ENCODE data around the gene AKAP7.

Gene AKAP7

DNA sequence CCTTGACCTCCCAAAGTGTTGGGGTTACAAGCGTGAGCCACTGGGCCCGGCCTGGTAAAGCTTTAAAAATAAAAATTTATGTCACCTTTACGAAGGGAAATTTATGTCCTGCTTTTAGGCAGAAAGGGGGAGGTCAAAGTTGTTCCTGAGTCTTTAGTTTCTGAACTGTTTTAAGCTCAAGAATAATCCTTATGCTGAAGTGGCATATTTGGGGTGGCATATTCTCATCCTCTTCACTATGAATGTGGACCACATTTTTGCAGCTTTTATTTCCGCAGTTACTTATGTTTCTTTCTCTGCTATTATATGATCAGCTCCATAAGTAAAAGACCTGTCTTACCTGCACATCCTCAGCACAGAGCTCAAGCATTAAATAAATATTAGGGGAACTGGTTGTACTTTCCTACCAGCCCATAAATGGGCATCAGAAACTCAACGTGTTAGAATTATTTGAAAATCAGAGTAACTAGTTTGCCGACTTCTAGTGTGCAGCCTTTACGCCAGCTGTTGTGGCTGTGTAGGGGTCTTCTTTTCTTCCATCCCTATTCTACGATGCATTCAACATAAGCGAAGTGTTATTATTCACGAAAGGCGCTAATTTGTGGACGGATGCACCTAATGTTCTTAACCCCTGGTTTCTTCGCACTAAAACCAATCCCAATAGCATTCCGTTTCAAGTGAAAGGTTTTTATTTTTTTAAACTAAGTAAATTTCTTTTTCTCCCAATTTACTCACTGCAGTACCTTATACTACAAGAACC is 867 bp upstream of the AKAP7 start:
- no peak for DNase-seq (ENCODE audit: low read depth)

DNA sequence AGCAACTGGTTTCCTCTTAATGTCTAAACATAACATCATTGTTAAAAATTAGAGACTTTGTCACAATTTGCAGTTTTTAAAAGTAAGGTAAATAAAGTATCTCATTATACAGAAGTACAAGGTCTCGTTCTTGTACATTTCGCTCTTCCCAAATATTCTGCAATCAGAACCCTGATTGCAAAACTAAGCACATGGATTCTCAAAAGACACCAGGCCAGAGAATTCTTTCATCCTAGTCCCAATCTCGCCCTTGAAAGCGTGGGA is 355 bp upstream of the AKAP7 start:
- DNase-seq (ENCODE audit: low read depth): peak; percentile 71

DNA sequence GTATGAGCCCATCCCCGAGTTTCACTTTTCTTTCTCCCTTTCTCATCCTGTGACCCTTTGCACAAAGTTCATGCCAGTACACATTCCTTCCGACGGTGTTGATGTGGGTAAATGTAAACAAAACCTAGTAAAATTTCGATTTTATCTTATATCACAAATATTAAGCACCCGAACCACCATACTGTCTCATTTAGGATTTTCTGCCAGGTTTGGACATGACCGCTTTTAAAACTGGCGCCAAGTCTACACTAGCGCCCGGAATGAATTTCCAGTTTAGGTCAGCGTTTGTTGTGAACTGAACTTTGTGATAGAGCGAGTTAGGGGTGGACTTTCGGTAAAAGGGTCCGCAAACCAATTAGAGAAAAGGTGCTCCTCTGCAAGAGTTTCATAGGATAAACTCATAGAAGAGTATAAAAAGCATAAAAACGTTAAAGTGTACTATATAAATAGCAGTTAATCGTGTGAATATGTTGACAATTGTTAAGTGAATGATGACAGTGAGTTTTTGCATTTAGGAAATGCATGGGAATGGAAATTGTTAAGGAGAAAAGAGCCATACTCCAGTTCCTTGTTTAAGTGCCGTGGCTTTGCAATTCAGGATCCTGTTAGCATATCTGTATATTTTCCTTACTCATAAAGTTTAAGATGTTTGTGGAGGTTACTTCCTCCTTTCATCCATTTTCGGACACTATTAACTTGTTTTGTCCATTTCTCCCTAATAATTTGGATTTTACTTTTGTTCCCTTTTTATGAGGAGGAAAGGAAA is 937 bp downstream of the AKAP7 start:
- DNase-seq (ENCODE audit: low read depth): peak; percentile 39

DNA sequence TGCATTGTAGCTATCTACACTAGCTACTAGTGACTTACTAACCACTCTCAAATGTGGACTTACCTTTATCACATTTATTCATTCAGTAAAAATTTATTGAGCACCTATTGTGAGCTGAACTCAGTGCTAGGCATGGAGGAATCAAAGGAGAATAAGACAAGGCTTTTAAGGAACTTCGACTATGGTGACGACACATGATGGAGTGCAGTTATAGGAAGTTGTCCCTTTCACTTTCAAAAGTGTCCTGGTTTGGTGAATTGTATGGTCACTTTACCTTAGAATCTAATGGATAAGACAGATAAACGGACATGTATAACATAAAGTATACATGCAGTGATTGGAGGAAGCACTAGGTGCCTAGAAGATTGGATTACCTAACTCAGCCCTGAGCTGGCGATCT is 4.3 kb downstream of the AKAP7 start:
- no peak for DNase-seq (ENCODE audit: low read depth)

DNA sequence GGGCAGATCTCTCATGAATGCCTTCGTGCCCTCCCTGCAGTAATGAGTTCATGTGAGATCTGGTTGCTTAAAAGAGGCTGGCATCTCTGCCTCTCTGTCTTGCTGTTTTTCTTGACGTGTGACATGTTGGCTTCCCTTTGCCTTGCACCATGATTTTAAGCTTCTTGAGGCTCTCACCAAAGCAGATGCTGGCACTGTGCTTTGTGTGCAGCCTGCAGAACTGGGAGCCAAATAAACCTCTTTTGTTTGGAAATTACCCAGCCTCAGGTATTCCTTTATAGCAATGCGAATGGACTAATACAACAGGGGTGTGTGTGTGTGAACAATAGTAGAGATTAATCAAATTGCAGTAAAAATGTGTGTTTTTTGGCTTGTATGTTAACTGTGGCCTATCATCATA is 8.1 kb downstream of the AKAP7 start:
- DNase-seq (ENCODE audit: low read depth): no peak

DNA sequence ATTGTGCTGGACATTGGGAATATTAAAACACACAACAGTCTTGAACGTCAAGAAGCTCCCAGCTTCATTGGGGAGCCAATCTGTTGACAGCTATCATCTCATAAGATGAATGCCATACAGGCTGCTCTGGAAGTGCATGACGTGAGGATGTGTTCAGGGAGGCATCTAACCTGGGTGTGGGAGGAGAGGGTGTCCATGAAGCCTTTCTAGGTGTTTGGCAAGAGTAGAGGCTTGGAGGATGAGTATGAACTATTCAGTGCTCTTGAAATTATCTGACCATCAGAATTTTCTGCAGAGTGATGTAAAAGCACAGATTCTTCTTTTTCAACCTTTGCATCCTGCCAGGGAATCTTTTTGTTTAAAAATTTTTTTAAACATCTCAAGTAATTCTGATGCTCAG is 11.6 kb downstream of the AKAP7 start:
- peak; percentile 71 for DNase-seq (ENCODE audit: low read depth)

DNA sequence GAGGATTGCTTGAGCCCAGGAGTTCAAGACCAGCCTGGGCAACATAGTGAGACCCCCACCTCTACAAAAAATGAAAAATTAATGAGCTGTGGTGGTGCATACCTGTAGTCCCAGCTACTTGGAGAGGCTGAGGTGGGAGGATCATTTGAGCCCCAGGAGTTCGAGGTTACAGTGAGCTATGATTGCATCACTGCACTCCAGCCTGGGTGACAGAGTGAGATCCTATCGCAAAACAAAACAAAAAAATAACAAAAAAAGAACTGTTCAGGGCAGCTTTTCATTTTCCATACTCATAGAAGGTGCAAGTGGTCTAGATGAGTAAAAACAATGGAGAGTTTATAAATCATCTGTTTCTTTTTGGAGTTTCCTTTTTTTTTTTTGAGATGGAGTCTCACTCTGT is 21.1 kb downstream of the AKAP7 start:
- DNase-seq (ENCODE audit: low read depth): no peak

DNA sequence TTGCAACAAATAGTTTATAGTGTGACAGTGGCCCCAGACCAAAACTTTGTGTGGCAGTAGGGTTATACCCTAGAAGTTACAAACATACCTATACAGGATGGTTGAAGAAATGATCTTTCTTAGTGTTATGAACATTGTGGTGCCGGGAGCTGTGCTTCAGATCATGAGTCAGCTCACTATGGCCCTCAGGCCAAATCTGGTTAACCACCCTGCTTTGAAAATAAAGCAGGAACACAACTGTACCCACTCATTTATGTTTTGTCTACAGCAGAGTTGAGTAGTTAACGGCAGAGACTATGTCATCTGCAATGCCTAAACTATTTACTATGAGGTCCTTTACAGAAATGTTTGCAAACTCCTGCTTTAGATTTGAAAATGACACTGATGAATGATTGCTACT is 24.3 kb downstream of the AKAP7 start:
- peak; percentile 58 for DNase-seq (ENCODE audit: low read depth)

DNA sequence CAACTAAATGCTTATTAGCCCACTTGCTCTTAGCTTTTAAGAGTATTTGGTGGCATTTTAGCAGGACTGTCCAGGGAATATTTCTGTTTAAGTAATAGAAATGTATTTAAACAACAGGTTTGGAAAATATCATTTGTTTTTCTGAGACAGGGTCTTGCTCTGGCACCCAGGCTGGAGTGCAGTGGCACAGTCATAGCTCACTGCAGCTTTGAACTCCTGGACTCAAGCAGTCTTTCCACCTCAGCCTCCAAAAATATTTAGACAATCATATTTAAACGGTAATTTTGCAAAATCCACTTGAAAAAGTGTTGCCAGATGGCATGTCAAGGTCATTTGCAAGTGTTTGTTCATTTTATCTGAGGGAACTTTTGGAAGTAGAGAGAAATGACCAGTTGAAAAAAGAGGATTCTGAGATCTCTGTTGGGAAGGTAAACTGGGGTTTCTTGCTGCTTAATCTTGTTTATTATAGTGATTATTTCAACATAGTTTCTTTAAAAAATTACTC is 25.0 kb downstream of the AKAP7 start:
- DNase-seq (ENCODE audit: low read depth): no peak

DNA sequence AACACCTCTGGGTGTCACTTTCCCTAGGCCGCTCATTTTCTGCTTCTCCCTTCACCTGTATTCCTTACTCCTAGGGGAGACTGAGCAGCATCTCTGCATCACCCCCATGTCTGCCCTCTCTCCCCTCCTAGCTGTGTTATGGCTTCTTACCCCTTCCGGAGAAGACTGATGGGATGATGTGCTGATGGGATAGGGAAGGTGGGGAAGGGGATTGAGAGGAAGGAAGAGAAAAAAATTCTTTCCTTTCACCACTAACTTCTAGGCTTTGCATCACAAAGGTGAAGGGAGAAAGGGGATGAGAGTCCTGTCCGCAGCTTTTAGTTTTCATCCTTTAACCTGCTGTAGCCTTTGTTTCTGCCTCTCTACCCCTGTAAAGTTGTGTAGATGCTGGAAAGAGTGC is 26.7 kb downstream of the AKAP7 start:
- DNase-seq (ENCODE audit: low read depth): no peak

DNA sequence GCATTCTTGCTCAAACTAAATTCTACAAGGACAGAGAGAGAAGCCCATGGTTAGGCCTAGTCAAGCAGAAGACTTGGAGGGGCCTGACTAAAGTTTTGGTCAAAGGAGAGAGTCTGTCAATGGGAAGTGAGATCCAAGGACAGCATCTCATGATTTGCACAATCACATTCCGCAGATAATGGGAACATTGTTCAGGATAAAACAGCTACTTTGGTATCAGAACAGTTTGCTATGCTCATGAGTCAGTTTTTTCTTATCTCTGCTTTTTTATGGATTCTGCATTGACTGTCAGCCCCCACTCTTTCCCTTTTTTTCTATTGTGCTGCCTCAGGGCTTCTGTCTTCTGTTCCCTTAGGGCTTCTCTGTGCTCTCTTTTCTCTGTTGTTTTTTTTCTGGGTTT is 28.6 kb downstream of the AKAP7 start:
- DNase-seq (ENCODE audit: low read depth): peak; percentile 85

DNA sequence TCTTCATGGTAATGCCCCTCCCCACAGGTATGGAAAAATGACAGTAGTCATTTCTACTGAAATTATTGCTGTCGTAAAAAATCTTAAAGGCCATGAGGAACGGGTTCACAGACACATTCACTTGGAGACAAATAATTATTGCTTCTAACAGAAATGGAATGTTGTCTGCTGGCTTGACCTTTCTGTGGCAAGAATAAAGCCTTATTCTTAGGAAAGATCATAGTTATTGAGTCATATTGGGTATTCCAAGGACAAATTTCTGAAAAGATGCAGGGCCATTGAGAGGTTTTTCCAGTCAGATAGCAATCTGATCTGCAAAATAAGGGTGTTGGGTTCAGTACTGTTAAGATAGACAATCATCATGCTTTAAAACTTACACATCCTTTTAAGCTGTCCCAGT is 29.2 kb downstream of the AKAP7 start:
- DNase-seq (ENCODE audit: low read depth): peak; percentile 67

DNA sequence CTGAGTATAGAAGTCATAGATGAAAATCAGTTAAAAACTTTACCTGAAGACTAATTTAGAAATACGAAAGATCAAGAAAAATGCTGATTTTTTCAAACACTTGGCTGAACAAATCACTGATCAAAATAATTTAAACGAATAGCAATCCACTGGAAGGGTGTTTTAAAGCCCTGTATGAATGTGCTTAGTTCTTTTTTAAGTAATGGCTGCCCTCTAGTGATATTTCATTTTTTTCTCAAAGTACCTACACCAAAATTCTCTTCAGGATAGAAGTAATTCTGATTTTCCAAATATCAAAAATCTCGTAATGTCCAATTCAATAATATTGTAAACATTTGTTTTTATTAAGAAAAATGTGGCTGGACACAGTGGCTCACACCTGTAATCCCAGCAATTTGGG is 32.5 kb downstream of the AKAP7 start:
- DNase-seq (ENCODE audit: low read depth): no peak

DNA sequence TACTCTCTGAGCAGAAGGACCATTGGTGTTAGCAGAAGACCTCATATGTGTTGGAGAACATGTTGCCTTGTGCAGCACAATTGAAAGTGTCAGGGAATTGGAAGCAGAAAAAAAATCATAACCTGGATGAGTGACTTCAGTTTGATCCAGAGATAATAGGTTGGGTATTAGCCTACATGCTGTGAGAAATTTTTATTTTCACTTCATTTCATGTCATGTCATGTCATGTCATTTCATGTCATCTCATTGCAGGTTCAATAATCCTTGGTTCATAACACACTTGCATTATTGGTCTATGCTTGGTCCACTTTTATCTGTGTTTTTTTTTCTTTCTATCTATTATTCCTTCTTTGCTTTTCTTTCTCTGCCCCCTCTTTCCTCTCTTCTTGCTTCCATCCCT is 34.3 kb downstream of the AKAP7 start:
- no peak for DNase-seq (ENCODE audit: low read depth)

DNA sequence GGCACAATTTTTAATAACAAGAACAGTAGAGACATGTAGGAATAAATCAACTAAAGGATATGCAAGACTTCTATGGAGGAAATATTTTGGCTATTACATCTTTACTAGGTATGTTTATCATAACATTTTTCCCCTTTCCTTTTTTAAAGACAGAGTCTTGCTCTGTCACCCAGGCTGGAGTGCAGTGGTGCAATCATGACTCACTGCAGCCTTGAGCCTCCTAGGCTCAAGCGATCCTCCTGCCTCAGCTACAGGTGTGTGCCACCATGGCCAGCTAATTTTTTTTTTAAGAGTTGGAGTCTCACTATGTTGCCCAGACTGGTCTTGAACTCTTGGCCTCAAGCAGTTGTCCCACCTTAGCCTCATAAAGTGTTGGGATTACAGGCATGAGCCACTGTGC is 37.0 kb downstream of the AKAP7 start:
- DNase-seq (ENCODE audit: low read depth): peak; percentile 35

DNA sequence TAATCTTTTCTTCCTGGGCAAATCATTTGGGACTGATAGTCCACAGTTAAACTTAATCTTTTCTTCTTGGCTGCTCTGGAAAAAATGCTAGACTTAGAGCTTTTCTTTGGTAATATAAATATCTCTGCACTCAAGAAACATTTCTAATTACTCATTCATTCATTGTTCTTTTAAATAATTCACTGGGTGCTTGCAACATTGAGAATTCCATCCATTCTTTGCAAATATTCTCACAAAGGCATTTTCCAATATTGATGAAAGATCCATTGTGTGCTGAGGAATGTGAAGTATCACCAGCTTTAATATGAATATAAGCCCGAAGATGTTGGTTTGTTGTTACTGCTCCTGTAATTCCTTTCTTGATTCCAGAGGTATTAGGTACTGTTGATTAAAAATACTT is 38.4 kb downstream of the AKAP7 start:
- DNase-seq (ENCODE audit: low read depth): peak; percentile 26

DNA sequence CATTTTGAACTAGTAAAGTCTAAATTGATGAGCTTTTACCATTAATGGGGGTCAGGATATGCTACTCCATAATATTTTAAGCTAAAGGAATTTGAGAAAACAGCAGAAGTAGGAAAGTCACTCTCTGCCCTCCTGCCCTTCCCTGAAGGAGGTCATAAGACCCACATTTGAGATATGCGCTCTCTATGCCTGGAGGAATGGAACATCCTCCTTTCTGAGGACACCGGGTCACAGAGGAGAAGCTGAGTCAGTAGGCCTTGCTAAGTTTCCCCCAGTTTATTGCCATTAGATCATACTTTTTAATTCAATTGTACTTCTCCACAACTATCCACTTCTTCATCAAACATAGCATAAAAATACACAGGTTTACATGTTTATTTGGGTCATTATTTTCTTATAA is 40.3 kb downstream of the AKAP7 start:
- no peak for DNase-seq (ENCODE audit: low read depth)

DNA sequence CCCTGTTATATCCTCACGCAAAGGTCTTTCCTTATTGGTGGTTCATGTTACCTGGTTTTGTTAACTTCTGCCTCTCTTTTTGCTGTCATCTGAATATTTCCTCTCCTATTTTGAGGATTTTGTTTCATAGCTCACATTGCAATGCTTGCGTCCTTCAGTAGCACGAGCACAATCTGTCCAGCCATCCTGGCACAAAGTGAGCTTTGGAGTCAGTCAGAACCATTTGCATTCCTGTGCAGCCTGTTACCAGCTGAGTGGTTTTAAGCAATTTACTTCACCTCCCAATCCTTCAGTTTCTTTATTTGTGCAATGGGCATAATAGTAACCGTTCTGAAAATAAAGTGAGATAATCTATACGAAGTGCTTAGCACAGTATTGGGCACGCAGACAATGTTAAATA is 42.7 kb downstream of the AKAP7 start:
- no peak for DNase-seq (ENCODE audit: low read depth)

DNA sequence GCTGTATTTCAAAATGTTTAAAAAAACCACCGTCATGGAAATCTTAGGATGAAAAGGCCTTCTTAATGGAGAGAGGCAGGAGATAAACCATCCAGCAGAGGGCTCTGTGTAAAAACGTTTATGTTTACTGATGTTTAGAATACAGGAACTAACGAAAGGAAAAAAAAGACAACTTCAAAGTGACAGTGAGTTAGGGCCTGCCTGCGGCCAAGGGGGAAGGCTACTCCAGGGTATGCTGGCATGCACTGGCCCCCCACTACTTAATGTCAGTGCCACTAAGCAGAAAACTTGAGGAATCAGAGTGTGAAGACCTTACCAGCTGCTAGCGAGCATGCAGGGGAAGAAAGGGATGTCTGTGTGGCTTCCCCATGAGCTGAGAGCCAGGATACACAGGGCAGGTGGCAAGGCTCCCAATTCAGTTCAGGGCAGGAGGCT is 47.7 kb downstream of the AKAP7 start:
- DNase-seq (ENCODE audit: low read depth): peak; percentile 54

DNA sequence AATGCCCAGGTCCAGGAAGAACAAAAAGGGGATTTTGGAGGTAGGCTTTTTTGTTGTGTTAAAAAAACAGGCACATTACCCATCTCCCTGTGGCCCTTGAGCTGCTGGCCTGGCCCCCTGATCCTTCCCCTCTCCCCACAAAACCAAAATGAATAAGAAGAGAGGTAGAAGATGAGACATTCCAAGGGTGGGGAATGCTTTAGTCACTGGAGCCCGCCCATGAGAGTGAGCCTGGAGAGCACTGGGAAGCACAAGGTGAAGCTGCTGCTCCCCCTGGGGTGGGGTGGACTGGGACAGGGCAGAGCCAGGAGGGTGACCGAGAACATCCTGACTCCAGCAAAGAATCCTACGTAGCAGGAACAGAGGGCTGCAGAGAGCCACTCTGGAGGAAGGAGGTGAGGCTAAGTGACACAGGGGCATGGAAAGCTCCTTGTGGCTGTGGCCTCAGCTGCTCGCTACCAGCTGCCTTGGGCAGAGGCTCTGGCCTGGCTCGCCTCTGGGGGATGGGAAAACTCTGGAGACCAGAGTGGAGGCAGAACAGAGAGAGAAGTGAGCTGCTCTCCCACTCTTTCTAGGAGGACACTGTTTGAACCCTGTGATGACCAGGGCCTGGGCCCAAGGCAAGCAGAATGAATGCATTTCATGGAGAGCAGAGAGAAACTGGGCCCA is 48.3 kb downstream of the AKAP7 start:
- DNase-seq (ENCODE audit: low read depth): no peak

DNA sequence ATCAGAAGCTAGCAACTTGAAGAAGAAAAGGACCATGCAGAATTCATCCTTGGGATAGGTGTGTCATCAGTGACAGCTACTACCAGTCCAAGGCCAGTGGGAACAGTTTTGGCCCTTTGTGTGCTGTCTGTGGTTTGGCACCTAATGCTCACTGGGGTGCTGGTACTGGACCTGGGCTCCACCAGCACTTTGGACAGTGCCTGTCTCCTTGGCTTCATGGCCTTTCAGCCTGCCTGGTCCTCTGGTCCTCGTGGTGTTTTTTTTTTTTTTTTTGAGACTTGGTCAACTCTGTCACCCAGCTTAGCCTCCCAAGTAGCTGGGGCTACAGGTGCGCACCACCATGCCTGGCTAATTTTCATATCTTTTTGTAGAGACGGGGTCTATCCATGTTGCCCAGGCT is 56.3 kb downstream of the AKAP7 start:
- no peak for DNase-seq (ENCODE audit: low read depth)

DNA sequence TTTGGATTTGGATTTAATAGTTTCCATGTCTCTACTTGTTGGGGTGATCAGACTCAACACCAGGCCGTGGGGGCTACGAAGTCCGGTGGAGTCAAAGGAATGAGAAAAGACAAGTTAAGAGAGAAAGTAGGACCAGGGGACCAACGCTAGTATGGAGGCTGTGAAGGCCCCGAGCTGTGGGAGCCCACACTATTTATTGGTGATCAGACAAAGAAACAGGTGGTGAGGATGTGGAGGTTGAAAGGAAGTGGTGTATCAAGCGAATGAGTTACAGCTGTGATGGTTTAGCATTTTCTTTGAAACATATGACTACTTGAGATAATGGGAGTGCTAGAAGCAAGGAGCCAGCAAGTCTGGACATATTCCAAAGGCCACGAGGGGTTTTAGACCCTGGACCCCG is 62.4 kb downstream of the AKAP7 start:
- no peak for DNase-seq (ENCODE audit: low read depth)

DNA sequence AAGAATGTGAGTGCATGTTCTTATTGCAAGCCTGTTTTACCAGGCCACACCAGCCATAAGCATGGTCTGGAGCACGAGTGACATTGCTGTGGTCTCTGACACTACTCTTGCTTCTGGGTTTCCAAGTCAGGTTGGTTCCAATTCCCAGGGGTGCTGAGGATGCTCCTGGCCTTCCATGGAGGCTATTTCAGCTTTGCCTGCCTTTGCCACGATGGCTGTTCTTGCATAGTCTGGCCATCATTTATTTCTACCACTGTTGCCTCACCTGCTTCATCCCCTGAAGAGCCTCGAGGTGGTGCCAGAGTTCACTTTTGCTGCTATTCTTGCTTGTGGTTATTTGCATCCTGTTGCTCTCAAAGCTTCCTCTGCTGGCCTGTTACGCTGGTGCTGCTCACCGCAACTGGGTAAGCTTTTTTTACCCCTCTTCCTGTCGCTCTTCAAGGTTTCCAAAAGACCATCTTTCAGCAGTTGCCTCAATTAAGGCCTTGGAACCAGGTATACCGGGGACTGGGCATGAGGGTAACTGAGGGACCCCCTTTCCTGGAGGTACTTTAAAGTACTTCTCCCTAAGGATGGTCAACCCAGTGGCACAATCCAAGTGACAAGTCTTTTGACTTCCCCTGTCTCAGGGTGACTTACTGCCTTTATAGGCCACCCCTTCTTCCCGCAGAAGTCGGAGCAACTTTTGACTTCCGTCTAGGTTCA is 64.5 kb downstream of the AKAP7 start:
- DNase-seq (ENCODE audit: low read depth): peak; percentile 65

All from amniotic epithelial cell (primary cell).